ENCODE measurements around the gene KCNG2.
"Not testable (repeated sequence)": the region's sequence is repeated elsewhere in the genome, so short reads cannot be mapped to it uniquely, and the experiment has no call there.

Gene KCNG2

GRCh38 chr18:79797518-79798345 lies at the start of gene KCNG2:
TSS of gene KCNG2 (plus strand) at chr18:79797938. CDS start at chr18:79863668, 65,730 bp downstream.
- DNase-seq (ENCODE audit: low spot score): no peak

GRCh38 chr18:79748321-79749180 lies 49.2 kb upstream of the KCNG2 start:
- DNase-seq (ENCODE audit: low spot score): no peak

- no peak for DNase-seq (ENCODE audit: low spot score)
These were observed 48.2 kb upstream of the KCNG2 start for GRCh38 chr18:79749251-79750191.

GRCh38 chr18:79750980-79751571 lies 46.7 kb upstream of the KCNG2 start:
- no peak for DNase-seq (ENCODE audit: low spot score)

GRCh38 chr18:79751918-79752578 lies 45.7 kb upstream of the KCNG2 start:
- DNase-seq (ENCODE audit: low spot score): not testable (repeated sequence)

- DNase-seq (ENCODE audit: low spot score): not testable (repeated sequence)
These were observed 44.8 kb upstream of the KCNG2 start for GRCh38 chr18:79752946-79753345.

GRCh38 chr18:79753391-79753851 lies 44.3 kb upstream of the KCNG2 start:
- no peak for DNase-seq (ENCODE audit: low spot score)

GRCh38 chr18:79754022-79754761 lies 43.5 kb upstream of the KCNG2 start:
- no peak for DNase-seq (ENCODE audit: low spot score)

GRCh38 chr18:79754831-79755351 lies 42.8 kb upstream of the KCNG2 start:
- no peak for DNase-seq (ENCODE audit: low spot score)

- no peak for DNase-seq (ENCODE audit: low spot score)
These were observed 42.1 kb upstream of the KCNG2 start for GRCh38 chr18:79755496-79756142.

GRCh38 chr18:79756143-79756500 lies 41.6 kb upstream of the KCNG2 start:
- DNase-seq (ENCODE audit: low spot score): no peak

GRCh38 chr18:79756826-79757225 lies 40.9 kb upstream of the KCNG2 start:
- no peak for DNase-seq (ENCODE audit: low spot score)

GRCh38 chr18:79760348-79760747 lies 37.4 kb upstream of the KCNG2 start:
- DNase-seq (ENCODE audit: low spot score): no peak

GRCh38 chr18:79760881-79761280 lies 36.9 kb upstream of the KCNG2 start:
- no peak for DNase-seq (ENCODE audit: low spot score)

- no peak for DNase-seq (ENCODE audit: low spot score)
These were observed 34.3 kb upstream of the KCNG2 start for GRCh38 chr18:79763407-79763806.

GRCh38 chr18:79764131-79764530 lies 33.6 kb upstream of the KCNG2 start:
- no peak for DNase-seq (ENCODE audit: low spot score)

GRCh38 chr18:79765491-79766245 lies 32.1 kb upstream of the KCNG2 start:
- DNase-seq (ENCODE audit: low spot score): no peak

GRCh38 chr18:79766308-79766707 lies 31.4 kb upstream of the KCNG2 start:
- no peak for DNase-seq (ENCODE audit: low spot score)

GRCh38 chr18:79768745-79769144 lies 29.0 kb upstream of the KCNG2 start:
- DNase-seq (ENCODE audit: low spot score): no peak

All from CD4-positive, alpha-beta T cell treated with Interleukin-6 at 100 ng/mL for 8 hours (primary cell).